Breast epithelium (tissue), 4 donors: ENCODE measurements around the gene FOXD4L3. TPM values are rescaled to one million over a fixed set of nuclear protein-coding genes. Genes with fewer than 3 reads are reported as not detected.
"Not testable (repeated sequence)": the region's sequence is repeated elsewhere in the genome, so short reads cannot be mapped to it uniquely, and the experiment has no call there.

ENCODE experiments used
- DNase-seq, 2 donors: peaks; one replicate each; pipeline ENCODE4 v3.0.0-alpha.2; 2019; ENCODE audit warnings: low spot score in 2 of 2
- H3K27ac ChIP-seq, 2 donors: fragments of 200-600 bp; sonication (generic) in 1 of 2; one replicate each; pipeline ENCODE4 v1.5.1; 2016 to 2019; ENCODE audit warnings: mild to moderate bottlenecking in 1 of 2
- H3K27me3 ChIP-seq, 2 donors: fragments of 200-600 bp; sonication (generic) in 1 of 2; one replicate each; pipeline versions ENCODE4 v1.5.1 to v1.6.0; 2017 to 2019; ENCODE audit warnings: control low read depth in 1 of 2, mild to moderate bottlenecking in 1 of 2
- H3K36me3 ChIP-seq: fragments of 200-600 bp; one replicate; pipeline ENCODE4 v1.5.1; 2019
- H3K4me1 ChIP-seq, 2 donors: fragments of 200-600 bp; sonication (generic); one replicate each; pipeline ENCODE4 v1.5.1; 2016 to 2019; ENCODE audit warnings: control low read depth in 1 of 2
- H3K4me3 ChIP-seq, 3 donors: fragments of 200-600 bp; sonication (generic); 1 replicate in 2 of 3; 2 replicates in 1 of 3; pipeline ENCODE4 v1.5.1; 2016 to 2019; ENCODE audit warnings: mild to moderate bottlenecking in 3 of 3, moderate library complexity in 2 of 3
- H3K9me3 ChIP-seq, 2 donors: fragments of 200-600 bp; sonication (generic) in 1 of 2; one replicate each; pipeline ENCODE4 v1.5.1; 2016 to 2019; ENCODE audit warnings: control low read depth in 1 of 2
- intact Hi-C: fragments of 100-400 bp; cut with DNase I; formaldehyde crosslinking; loops from one replicate; pipeline ENCODE4 v1.15.1; 2023; ENCODE audit warnings: low total_unique reads
- total RNA-seq, 3 donors: library from RNA; depleted of rRNA; stranded (reverse); fragments of >200 nt; gene quantifications; one replicate each; pipeline ENCODE4 v1.1.0, GENCODE V29; 2016

Gene FOXD4L3
- total RNA-seq = under 1 TPM in 1 of 3 donors, not detected in 2; 0.15 TPM

DNA sequence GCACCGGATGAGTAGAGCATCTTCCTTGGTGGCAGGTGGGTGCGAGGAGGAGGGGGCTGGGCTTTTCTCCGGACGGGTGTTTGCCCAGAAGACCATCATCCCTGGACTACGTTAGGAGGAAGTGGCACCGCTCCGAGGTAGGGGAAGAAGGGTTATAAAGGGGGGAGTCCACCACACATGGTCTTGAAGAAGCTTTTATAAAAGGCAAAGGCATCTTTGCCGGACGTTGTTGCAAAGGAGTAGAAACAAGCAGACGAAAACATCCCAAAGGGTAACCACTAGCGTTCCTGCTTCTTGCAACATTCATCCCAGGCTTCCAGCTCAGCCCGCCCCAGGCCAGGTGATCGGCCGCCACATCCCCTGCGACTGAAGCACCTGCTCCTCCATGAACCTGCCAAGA, at the start of gene FOXD4L3:
FOXD4L3 (plus strand) TSS at position 301 of the 400 bp plus-strand sequence; CDS start at position 386, 85 bp downstream.
- H3K9me3 ChIP-seq, intact Hi-C loops: not testable (repeated sequence)

DNA sequence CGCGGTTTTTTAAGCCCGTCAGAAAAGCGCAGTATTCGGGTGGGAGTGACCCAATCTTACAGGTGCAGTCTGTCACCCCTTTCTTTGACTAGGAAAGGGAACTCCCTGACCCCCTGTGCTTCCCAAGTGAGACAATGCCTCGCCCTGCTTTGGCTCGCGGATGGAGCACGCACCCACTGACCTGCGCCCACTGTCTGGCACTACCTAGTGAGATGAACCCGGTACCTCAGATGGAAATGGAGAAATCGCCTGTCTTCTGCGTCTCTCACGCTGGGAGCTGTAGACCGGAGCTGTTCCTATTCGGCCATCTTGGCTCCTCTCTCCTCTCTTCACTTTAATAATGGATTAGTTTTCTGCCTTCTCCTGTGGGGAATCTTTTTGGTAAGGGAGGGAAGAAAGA, 21.6 kb upstream of the FOXD4L3 start:
- intact Hi-C loops = not testable (repeated sequence)

More for the DNA sequence above, at the start of gene FOXD4L3:
- DNase-seq, H3K27me3 ChIP-seq, H3K27ac ChIP-seq, H3K4me1 ChIP-seq, H3K36me3 ChIP-seq, H3K4me3 ChIP-seq: not testable (repeated sequence)

DNA sequence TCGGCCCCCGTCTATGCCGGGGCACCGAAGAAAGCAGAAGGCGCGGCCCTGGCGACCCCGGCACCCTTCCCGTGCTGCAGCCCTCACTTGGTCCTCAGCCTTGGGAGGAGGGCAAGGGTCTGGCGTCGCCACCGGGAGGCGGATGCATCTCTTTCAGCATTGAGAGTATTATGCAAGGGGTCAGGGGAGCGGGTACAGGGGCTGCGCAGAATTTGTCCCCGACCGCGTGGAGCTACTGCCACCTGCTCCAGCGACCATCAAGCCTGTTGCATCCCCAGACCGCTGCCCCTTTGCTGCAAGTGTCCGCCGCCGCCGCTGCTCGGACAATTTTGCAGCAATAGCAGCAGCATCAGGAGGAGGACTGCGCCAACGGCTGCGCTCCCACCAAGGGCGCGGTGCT, 1.1 kb downstream of the FOXD4L3 start:
- DNase-seq, H3K4me3 ChIP-seq, H3K4me1 ChIP-seq, H3K27ac ChIP-seq, H3K9me3 ChIP-seq, H3K27me3 ChIP-seq, intact Hi-C loops, H3K36me3 ChIP-seq: not testable (repeated sequence)

More for the DNA sequence above, 21.6 kb upstream of the FOXD4L3 start:
- H3K27me3 ChIP-seq, H3K27ac ChIP-seq, DNase-seq, H3K9me3 ChIP-seq, H3K4me3 ChIP-seq, H3K4me1 ChIP-seq, H3K36me3 ChIP-seq: not testable (repeated sequence)

DNA sequence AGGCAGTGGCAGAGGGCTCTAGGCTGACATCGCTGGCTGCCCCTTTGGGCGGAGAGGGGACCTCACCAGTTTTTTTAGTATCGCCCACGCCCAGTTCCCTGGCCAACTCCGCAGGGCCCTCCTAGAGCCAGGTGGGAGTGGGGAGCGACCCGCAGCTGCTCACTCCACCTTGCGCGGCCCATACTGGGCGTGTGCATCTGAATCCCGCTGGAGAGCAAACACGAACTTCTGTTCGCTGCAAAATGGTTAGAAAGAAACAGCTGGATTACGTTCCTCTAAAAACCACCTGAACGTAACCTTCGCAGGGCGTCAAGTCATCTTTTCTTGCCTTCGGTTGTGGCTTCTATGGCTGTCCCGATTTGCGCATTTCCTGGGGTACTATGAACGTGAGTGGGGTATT, 1.5 kb downstream of the FOXD4L3 start:
- H3K4me1 ChIP-seq, H3K4me3 ChIP-seq, H3K27ac ChIP-seq, H3K9me3 ChIP-seq, intact Hi-C loops, DNase-seq, H3K27me3 ChIP-seq, H3K36me3 ChIP-seq: not testable (repeated sequence)

DNA sequence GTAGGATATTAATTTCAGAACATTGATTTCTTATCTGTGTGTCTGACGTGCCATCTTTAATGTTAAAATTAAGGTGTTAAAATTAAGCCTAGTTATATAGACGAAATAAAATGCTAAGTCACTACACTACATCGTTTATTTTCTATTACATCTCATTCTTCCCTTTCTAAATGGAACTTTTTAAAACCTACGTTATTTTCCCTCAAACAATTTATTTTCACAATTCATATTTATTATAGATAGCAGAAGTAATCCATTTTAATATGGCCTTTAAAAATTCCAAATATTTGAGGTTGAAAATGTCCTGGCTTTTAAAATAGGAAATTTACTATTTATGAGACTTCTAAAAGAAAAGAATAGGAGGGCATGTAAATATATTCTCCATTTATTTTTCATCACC, 2.1 kb downstream of the FOXD4L3 start:
- H3K4me3 ChIP-seq, H3K27ac ChIP-seq, H3K4me1 ChIP-seq, H3K27me3 ChIP-seq, DNase-seq, intact Hi-C loops, H3K36me3 ChIP-seq, H3K9me3 ChIP-seq: not testable (repeated sequence)

DNA sequence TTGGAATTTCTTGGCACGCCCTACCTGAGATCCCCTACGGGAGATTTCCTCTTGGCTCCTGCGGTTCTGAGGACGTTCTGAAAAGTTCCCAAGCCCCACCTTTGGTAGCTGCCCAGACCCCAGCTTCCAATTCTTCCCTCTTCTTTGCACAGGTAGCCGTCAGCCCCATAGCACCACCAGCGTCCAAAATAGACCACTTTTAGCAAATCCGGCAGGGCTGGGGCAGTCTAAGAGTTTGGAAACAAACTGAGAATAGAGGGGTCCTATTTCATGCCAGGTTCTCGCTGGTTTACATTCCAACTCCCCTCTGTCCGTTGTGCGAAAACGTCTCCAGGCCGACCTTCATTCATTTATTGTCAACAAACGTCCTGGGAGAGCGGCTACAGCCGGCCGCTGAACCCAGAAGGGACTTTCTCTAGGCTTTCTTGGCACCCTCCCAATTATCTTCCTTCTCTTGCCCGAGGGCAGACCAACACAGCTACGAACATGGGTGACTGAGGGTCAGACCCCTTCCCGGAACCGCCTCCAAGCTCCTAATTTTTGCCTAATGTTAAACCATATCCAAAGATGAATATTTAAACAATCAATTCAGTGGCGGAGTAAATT, 3.1 kb downstream of the FOXD4L3 start:
- H3K9me3 ChIP-seq, H3K4me1 ChIP-seq, H3K36me3 ChIP-seq, H3K4me3 ChIP-seq, intact Hi-C loops, DNase-seq, H3K27ac ChIP-seq, H3K27me3 ChIP-seq: not testable (repeated sequence)

DNA sequence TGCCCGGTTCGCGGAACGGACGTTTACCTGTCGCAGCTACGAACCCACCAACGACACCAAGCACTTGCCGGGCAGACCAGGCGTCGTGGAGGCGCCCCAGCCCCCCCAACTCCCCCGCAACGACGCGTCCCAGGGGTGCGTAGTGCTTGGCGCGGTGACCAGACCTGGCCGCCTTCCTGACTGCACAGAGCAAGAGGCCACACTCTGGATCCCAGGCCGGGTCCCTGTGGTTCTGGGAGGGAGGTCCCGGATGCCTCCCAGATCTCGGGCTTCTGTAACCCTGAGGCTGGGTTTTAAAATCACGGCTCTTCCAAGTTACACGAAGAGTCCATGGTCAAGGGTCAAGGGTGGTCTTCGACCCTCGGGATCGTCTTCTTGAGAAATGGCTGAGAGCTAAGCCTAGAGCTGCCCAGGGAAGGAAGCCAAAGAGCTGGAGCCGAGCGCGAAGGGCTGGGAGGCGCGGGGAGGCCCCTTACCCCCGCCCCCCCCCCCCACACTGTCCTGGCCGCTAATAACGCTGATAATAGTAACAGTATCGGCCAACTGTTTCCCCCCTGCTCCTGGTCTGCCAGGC, 3.8 kb downstream of the FOXD4L3 start:
- intact Hi-C loops, H3K9me3 ChIP-seq, H3K4me1 ChIP-seq, H3K36me3 ChIP-seq, H3K4me3 ChIP-seq, H3K27ac ChIP-seq, H3K27me3 ChIP-seq, DNase-seq: not testable (repeated sequence)

DNA sequence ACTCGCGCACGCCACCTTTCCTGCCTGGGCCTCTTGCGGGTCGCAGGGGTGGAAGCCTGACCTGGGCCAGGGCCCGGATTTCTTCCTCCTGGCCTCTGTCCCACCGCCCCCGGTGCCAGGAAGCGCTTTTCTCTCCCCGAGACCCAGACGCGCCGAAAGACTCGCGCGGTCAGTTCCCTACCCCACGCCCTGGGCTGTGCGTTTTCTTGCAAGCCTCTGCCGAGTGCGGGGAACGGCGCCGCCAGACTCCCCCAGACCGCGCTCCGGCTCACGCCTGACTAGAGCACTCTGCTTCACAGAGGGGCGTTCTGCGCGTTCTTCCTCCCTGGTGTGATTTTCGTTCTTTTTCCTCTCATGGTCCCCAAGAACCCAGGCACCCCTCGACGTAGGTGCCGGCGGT, 4.5 kb downstream of the FOXD4L3 start:
- H3K4me3 ChIP-seq, intact Hi-C loops, H3K27ac ChIP-seq, H3K4me1 ChIP-seq, H3K9me3 ChIP-seq, DNase-seq, H3K27me3 ChIP-seq, H3K36me3 ChIP-seq: not testable (repeated sequence)

DNA sequence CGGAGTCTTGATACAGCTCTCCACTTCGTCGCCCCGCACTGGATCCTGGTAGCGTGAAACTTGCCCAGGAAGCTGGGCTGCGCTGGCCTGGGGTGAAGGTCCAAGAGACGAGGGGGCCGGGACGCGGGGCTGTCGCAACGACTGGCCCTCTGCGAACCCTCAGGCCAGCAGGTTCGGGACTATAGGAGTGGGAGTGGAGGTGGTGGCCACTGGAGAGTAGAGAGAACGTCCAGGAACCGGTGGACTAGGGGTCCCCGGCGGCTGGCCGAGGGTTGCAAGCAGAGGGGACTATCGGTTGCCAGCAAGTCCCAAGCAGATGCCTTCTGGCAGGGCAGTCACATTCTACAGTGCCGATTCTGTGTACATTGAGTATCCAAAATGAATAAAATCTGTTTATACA, 5.0 kb downstream of the FOXD4L3 start:
- H3K36me3 ChIP-seq, H3K4me1 ChIP-seq, H3K27me3 ChIP-seq, H3K9me3 ChIP-seq, DNase-seq, intact Hi-C loops, H3K27ac ChIP-seq, H3K4me3 ChIP-seq: not testable (repeated sequence)

DNA sequence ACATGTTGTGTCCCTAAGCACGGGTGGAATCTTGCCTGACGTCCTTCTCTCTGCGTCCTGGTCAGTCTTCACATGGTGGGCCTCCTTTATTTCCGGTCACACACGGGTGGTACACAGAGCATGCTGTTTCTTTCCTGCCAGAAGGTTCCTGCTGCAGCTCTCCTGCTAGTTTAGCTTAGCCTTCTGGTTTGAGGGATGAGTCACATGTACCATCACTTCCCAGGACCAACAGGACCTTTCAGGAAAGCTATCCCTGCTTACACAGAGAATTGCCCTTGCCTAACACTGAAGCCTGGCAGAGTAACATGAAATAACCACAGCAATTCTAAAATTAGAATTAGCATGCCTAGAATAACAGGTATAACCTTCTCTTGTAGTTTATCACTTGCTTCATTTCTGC, 8.5 kb downstream of the FOXD4L3 start:
- H3K27me3 ChIP-seq, DNase-seq, H3K4me3 ChIP-seq, H3K9me3 ChIP-seq, H3K4me1 ChIP-seq, H3K27ac ChIP-seq, intact Hi-C loops, H3K36me3 ChIP-seq: not testable (repeated sequence)

DNA sequence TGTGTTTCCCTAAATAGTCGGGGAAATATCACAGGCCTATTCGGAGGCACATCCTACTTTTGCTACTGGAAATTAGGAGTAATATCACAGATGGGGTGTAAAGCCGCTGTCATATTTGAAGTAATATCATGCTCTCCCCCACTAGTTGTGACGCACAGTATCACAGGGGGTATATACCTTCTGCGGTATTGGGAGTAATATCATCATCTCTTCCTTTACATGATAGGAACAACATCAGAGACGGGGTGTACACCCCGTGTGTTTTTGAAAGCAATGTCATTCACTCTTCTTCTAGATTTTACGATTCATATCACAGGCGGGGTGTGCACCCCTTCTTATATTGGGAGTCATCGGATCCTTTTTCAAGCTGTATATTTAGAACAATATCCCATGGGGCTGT, 15.5 kb downstream of the FOXD4L3 start:
- DNase-seq, H3K4me3 ChIP-seq, intact Hi-C loops, H3K9me3 ChIP-seq, H3K36me3 ChIP-seq, H3K4me1 ChIP-seq, H3K27ac ChIP-seq, H3K27me3 ChIP-seq: not testable (repeated sequence)

DNA sequence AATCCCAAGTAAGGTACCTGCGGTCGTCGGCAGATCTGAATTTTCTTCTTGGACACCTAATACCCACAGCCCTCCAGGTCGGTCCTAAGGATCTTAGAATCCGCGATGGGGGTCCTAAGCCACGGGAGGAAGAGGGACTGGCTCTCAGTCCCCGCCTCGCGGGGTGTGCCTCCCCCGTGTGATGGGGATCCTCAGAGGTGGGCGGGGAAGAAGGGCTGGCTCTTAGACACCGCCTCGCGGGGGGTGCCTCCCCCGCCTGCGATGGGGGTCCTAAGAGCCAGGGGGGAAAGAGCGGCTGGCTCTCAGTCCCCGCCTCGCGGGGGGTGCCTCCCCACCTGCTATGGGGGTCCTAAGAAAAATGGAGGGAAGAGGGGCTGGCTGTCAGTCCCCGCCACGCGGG, 21.1 kb downstream of the FOXD4L3 start:
- DNase-seq, H3K27me3 ChIP-seq, H3K4me3 ChIP-seq, H3K36me3 ChIP-seq, H3K4me1 ChIP-seq, intact Hi-C loops, H3K9me3 ChIP-seq, H3K27ac ChIP-seq: not testable (repeated sequence)

DNA sequence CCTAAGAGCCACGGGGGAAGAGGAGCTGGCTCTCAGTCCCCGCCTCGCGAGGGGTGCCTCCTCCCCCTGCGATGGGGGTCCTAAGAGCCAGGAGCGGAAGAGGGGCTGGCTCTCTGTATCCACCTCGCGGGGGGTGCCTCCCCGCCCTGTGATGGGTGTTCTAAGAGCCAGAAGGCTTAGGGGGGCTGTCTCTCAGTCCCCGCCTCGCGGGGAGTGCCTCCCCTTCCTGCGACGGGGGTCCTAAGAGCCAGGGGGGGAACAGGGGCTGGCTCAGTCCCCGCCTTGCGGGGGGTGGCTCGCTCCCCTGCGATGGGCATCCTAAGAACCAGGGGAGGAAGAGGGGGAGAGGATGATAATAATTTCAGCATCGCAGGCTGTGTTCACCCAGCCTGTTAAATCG, 21.9 kb downstream of the FOXD4L3 start:
- H3K9me3 ChIP-seq, DNase-seq, H3K4me1 ChIP-seq, H3K27me3 ChIP-seq, H3K36me3 ChIP-seq, H3K4me3 ChIP-seq, intact Hi-C loops, H3K27ac ChIP-seq: not testable (repeated sequence)

DNA sequence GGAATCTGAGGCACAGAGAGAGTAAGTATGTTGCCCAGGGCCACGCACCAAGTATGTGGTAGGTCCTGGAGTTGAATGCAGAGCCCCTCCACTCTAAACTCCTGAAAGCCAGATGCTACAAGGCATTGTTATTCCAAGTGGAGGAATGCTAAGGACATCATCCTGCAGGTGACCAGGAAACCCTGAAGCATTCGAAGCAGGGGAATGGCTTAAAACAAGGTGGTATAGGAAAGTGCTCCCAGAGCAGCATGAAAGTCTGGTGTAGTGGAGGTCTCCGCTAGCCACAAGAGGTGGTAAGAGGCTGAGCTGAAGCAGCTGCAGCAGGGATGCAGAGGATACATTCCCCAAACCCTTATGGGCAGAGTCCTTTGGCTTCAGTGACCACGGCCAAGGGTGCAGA, 26.4 kb downstream of the FOXD4L3 start:
- intact Hi-C loops, H3K9me3 ChIP-seq, DNase-seq: not testable (repeated sequence)

More for the DNA sequence above, 26.4 kb downstream of the FOXD4L3 start:
- H3K27me3 ChIP-seq, H3K36me3 ChIP-seq, H3K4me1 ChIP-seq, H3K4me3 ChIP-seq, H3K27ac ChIP-seq: not testable (repeated sequence)
